IMR-90 (cell line): ENCODE data around the gene SLC35G6. TPM values are rescaled to one million over a fixed set of nuclear protein-coding genes. Genes with fewer than 3 reads are reported as not detected.

Experiments
- ATAC-seq: fragments of 200-7000 bp; cut with Tn5 transposase; 2 replicates; pipeline ENCODE4 v1.9.1; 2020; ENCODE audit warnings: low read depth, mild to moderate bottlenecking, moderate library complexity
- BruUV-seq: library from RNA; stranded (reverse); fragments of 400-500 nt; replicated peaks from 2 replicates; lab custom pipeline; 2021; lab: Mats Ljungman, UMichigan
- CTCF ChIA-PET: fragments of 300-600 bp; formaldehyde crosslinking; extraction: SDS; loops from one replicate; lab custom pipeline; 2021; ENCODE audit warnings: antibody characterized with exemption; lab: Yijun Ruan, JAX
- POLR2A ChIA-PET: fragments of 300-600 bp; sonication (Branson Sonifier 250); formaldehyde crosslinking; loops from one replicate; lab custom pipeline; 2022; ENCODE audit warnings: antibody characterized with exemption; ENCODE audit not compliant: unreplicated experiment; lab: Charles Lee
- DNase-seq: peaks from one replicate; pipeline ENCODE4 v3.0.0; 2013
- H2AFZ ChIP-seq: replicated peaks from 2 replicates; pipeline ENCODE3; 2013; ENCODE audit warnings: low read length, mild to moderate bottlenecking; ENCODE audit not compliant: poor library complexity
- H2AK5ac ChIP-seq: 2 replicates; pipeline ENCODE4 v1.6.1; 2013; ENCODE audit warnings: low read depth, low read length, inconsistent platforms
- H2AK9ac ChIP-seq: replicated peaks from 2 replicates; pipeline ENCODE3; 2013; ENCODE audit warnings: mild to moderate bottlenecking, low read depth, low read length, moderate library complexity; ENCODE audit not compliant: poor library complexity
- H2BK120ac ChIP-seq: 2 replicates; pipeline ENCODE4 v1.6.1; 2013; ENCODE audit warnings: low read depth, low read length, inconsistent platforms
- H2BK15ac ChIP-seq: 3 replicates; pipeline ENCODE4 v1.6.1; 2013; ENCODE audit warnings: low read depth, low read length, inconsistent platforms
- H2BK20ac ChIP-seq: 2 replicates; pipeline ENCODE4 v1.6.1; 2013; ENCODE audit warnings: low read depth, mild to moderate bottlenecking, inconsistent platforms, low read length, moderate library complexity
- H2BK5ac ChIP-seq: 2 replicates; pipeline ENCODE4 v1.6.1; 2013; ENCODE audit warnings: mild to moderate bottlenecking, low read depth, low read length, inconsistent platforms; ENCODE audit not compliant: poor library complexity, severe bottlenecking
- H3K14ac ChIP-seq: replicated peaks from 2 replicates; pipeline ENCODE4 v1.6.1; 2013; ENCODE audit warnings: low read depth, low read length, inconsistent platforms
- H3K18ac ChIP-seq: 2 replicates; pipeline ENCODE4 v1.6.1; 2013; ENCODE audit warnings: low read depth, low read length, control low read depth
- H3K23ac ChIP-seq: 2 replicates; pipeline ENCODE4 v1.6.1; 2013; ENCODE audit warnings: low read depth, low read length, inconsistent platforms
- H3K27ac ChIP-seq: 2 replicates; pipeline ENCODE4 v1.5.1; 2013; ENCODE audit warnings: mild to moderate bottlenecking, control low read depth, low read length; ENCODE audit not compliant: insufficient read depth
- H3K27me3 ChIP-seq: 2 replicates; pipeline ENCODE4 v1.6.1; 2013; ENCODE audit warnings: low read length; ENCODE audit not compliant: control insufficient read depth, insufficient read depth
- H3K36me3 ChIP-seq: 2 replicates; pipeline ENCODE4 v1.6.1; 2013; ENCODE audit warnings: low read length, mixed read lengths; ENCODE audit not compliant: control insufficient read depth, insufficient read depth
- H3K4ac ChIP-seq: 2 replicates; pipeline ENCODE4 v1.6.1; 2013; ENCODE audit warnings: low read depth, low read length, inconsistent platforms
- H3K4me1 ChIP-seq: 2 replicates; pipeline ENCODE4 v1.6.1; 2013; ENCODE audit warnings: low read length, mixed read lengths; ENCODE audit not compliant: control insufficient read depth, insufficient read depth
- H3K4me2 ChIP-seq: 2 replicates; pipeline ENCODE4 v1.6.1; 2013; ENCODE audit warnings: low read depth, mild to moderate bottlenecking, control low read depth, low read length, moderate library complexity
- H3K4me3 ChIP-seq: 2 replicates; pipeline ENCODE4 v1.5.1; 2013; ENCODE audit warnings: low read depth, mild to moderate bottlenecking, control low read depth, low read length, moderate library complexity; ENCODE audit not compliant: insufficient read depth
- H3K56ac ChIP-seq: 2 replicates; pipeline ENCODE4 v1.6.1; 2013; ENCODE audit warnings: low read length, inconsistent platforms; ENCODE audit not compliant: insufficient read depth; ENCODE audit errors: extremely low read depth
- H3K79me1 ChIP-seq, 2 experiments: 2 replicates each; pipeline ENCODE4 v1.6.1; 2013; ENCODE audit warnings: low read length in 2 of 2, inconsistent platforms in 1 of 2, low read depth in 1 of 2
- H3K9ac ChIP-seq: 2 replicates; pipeline ENCODE4 v1.6.1; 2013; ENCODE audit warnings: low read depth, low read length, control low read depth
- H3K9me1 ChIP-seq: 2 replicates; pipeline ENCODE4 v1.6.1; 2013; ENCODE audit warnings: low read length, inconsistent platforms; ENCODE audit not compliant: insufficient read depth
- H3K9me3 ChIP-seq: 2 replicates; pipeline ENCODE4 v1.6.1; 2013; ENCODE audit warnings: low read length; ENCODE audit not compliant: control insufficient read depth, insufficient read depth
- H4K20me1 ChIP-seq: 2 replicates; pipeline ENCODE4 v1.6.1; 2013; ENCODE audit warnings: low read length, inconsistent platforms; ENCODE audit not compliant: insufficient read depth
- H4K5ac ChIP-seq: 2 replicates; pipeline ENCODE4 v1.6.1; 2013; ENCODE audit warnings: mild to moderate bottlenecking, low read depth, low read length, control low read depth
- H4K8ac ChIP-seq, 2 experiments: 2 replicates each; pipeline ENCODE4 v1.6.1; 2013; ENCODE audit warnings: low read depth in 2 of 2, low read length in 2 of 2, control low read depth in 1 of 2, inconsistent platforms in 1 of 2
- H4K91ac ChIP-seq: 2 replicates; pipeline ENCODE4 v1.6.1; 2013; ENCODE audit warnings: low read depth, low read length, inconsistent platforms; ENCODE audit not compliant: insufficient read depth
- BHLHE40 ChIP-seq: fragments of 150-350 bp; IDR thresholded peaks from 2 replicates; pipeline ENCODE4 v1.6.1; 2016; ENCODE audit warnings: mild to moderate bottlenecking, low read depth, low read length
- CEBPB ChIP-seq: IDR thresholded peaks from 2 replicates; pipeline ENCODE4 v1.6.1; 2012; ENCODE audit warnings: low read depth, low read length, improper control_type of control experiment
- CHD1 ChIP-seq: IDR thresholded peaks from 2 replicates; pipeline ENCODE4 v1.6.1; 2012; ENCODE audit warnings: low read depth, low read length, improper control_type of control experiment
- FOS ChIP-seq: fragments of 150-350 bp; IDR thresholded peaks from 2 replicates; pipeline ENCODE4 v1.6.1; 2016; ENCODE audit warnings: low read depth, low read length
- MAFK ChIP-seq: IDR thresholded peaks from 2 replicates; pipeline ENCODE4 v1.6.1; 2012; ENCODE audit warnings: low read depth, low read length, improper control_type of control experiment
- MXI1 ChIP-seq: IDR thresholded peaks from 2 replicates; pipeline ENCODE4 v1.6.1; 2012; ENCODE audit warnings: low read depth, mild to moderate bottlenecking, low read length, moderate library complexity, borderline replicate concordance
- NFE2L2 ChIP-seq: fragments of 150-350 bp; IDR thresholded peaks from 2 replicates; pipeline ENCODE4 v1.6.1; 2016; ENCODE audit warnings: low read depth, mild to moderate bottlenecking, low read length
- POLR2A ChIP-seq: IDR thresholded peaks from 2 replicates; pipeline ENCODE4 v1.6.1; 2012; ENCODE audit warnings: mild to moderate bottlenecking, low read depth, low read length
- RAD21 ChIP-seq: IDR thresholded peaks from 2 replicates; pipeline ENCODE4 v1.6.1; 2012; ENCODE audit warnings: low read length, improper control_type of control experiment
- RCOR1 ChIP-seq: IDR thresholded peaks from 2 replicates; pipeline ENCODE4 v1.6.1; 2012; ENCODE audit warnings: mild to moderate bottlenecking, low read length, improper control_type of control experiment; ENCODE audit not compliant: insufficient replicate concordance
- RFX5 ChIP-seq: IDR thresholded peaks from 2 replicates; pipeline ENCODE4 v1.8.0; 2012; ENCODE audit warnings: low read depth, mild to moderate bottlenecking, low read length, moderate library complexity
- SMC3 ChIP-seq: fragments of 150-350 bp; IDR thresholded peaks from 2 replicates; pipeline ENCODE4 v1.6.1; 2016; ENCODE audit warnings: low read depth, mild to moderate bottlenecking, antibody characterized with exemption, low read length, moderate library complexity
- WGBS, 2 experiments: methylation state at CpG; one replicate each; pipeline versions ENCODE4 v1.1.5 to v1.1.7; 2013; ENCODE audit warnings: missing lambda C conversion rate in 2 of 2; ENCODE audit not compliant: insufficient read length in 1 of 2; ENCODE audit errors: extremely low coverage in 2 of 2; 5-methylcytosine and 5-hydroxymethylcytosine counted together
- dilution Hi-C: fragments of 300-500 bp; cut with HindIII; formaldehyde crosslinking; loops from one replicate; pipeline ENCODE4 v1.14.3; 2018; ENCODE audit warnings: low sequenced_read_pairs; ENCODE audit not compliant: unreplicated experiment
- in situ Hi-C: fragments of 300-500 bp; cut with MboI; formaldehyde crosslinking; loops from 3 replicates; pipeline ENCODE4 v1.14.3; 2019; ENCODE audit warnings: low sequenced_read_pairs, inconsistent platforms, mixed read lengths
- intact Hi-C: fragments of 100-400 bp; cut with micrococcal nuclease; formaldehyde crosslinking; loops from 2 replicates; pipeline ENCODE4 v1.10.0; 2022
- polyA plus RNA-seq, 3 experiments: library from polyadenylated mRNA; depleted of rRNA; stranded (reverse); fragments of >200 nt; gene quantifications; 2 replicates each; pipeline ENCODE4 v1.2.3, GENCODE V29; 2012; ENCODE audit warnings: low replicate concordance in 1 of 3
- total RNA-seq: library from RNA; depleted of rRNA; stranded (reverse); fragments of >200 nt; gene quantifications from 2 replicates; pipeline ENCODE4 v1.2.3, GENCODE V29; 2012
- TF ChIP-seq, protein P1 (sequence below): fragments of 150-350 bp; IDR thresholded peaks from 2 replicates; pipeline ENCODE4 v1.6.1; 2017; ENCODE audit warnings: mild to moderate bottlenecking, antibody characterized with exemption, low read length, low read depth

SLC35G6 gene
- total and polyA plus RNA-seq, 2 of the 4 experiments (the other 2 are of a cell fraction), result not detected

DNA sequence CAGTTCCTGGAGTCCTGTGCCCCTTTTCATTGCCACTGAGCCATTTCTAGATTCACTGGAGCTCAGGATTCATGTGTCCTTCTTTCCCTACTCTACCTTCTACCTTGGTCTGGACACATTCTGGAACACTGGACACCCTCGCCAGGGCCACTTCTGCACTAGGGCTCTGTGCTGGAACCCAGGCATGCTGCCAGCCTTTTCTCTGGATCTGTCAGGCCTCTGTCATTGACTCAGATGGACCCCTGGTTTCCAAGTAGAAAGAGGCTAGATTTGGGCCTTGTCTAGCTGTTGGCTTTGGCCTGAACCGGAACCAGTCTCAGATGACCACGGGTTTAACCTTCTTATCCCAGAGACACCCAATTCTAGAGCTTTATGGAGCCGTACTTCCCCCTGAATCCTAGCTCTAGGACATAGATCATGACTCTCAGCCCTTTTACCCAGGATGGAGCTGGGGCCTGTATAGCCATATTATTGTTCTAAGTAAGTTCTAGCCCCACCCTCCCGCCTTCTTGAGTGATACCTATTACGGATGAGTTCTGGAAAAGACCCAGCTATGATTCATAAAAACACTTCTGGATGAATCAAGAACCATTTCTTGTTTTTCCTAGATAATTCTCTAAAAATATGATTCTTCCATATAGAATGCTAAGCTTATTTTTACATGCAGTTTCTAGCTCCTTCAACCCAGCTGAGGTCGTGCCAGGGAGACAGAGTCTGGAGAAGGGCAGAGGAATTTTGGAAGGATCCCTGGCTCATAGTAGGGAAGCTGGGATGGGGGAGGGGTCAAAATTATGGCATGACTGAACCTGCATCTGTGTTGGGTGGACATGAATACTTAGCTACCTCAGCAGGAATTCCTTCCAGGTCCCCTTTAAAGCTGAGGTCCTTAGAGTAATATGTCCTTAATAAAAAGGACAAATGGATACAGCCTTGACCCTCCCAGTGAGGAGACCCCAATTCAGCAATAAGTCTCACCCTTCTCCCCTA lies 37.5 kb upstream of the SLC35G6 start:
- 0 out of 2 replicates have a peak, but pooled peaks cover 8% of the 10 kb centered on the region for H3K9me1 ChIP-seq
- H3K4me2 ChIP-seq, result no peak overlapping the region
- H3K27me3 ChIP-seq, result peaks cover 47% of the 10 kb centered on the region
- no peak overlapping the region for H3K56ac ChIP-seq
- no peak overlapping the region for H3K9ac ChIP-seq
- H2BK5ac ChIP-seq, result peak overlapping the region; percentile 10
- no peak overlapping the region for H3K14ac ChIP-seq
- intact Hi-C loops (no loop called here), in situ Hi-C loops (no loop called here), dilution Hi-C loops (no loop called here)
- no peak overlapping the region for H2AFZ ChIP-seq
- H2BK120ac ChIP-seq, result 0 out of 2 replicates have a peak overlapping the region, but pooled peaks have one; percentile 40
- BruUV-seq, result no TSS peak
- H2AK5ac ChIP-seq, result peak overlapping the region; percentile 13; the same call in 1 of the 2 replicates
- WGBS, 2 experiments, result 100% methylated on average over 1 of the region's 7 CpGs; no CpG with 5 or more reads in 1 of the 2 experiments
- H3K27ac ChIP-seq, result no peak overlapping the region
- H3K4me3 ChIP-seq, result no peak overlapping the region
- ChIA-PET CTCF (no interaction called here), POLR2A (interaction anchor here (0.7 kb wide), 1 partner anchor 34 kb away, joined by 3 read pairs; no protein-coding TSS in a partner anchor)
- H3K23ac ChIP-seq, result no peak overlapping the region; the same call in 1 of the 2 replicates
- DNase-seq (peak; percentile 75), ATAC-seq (no peak)
- peaks cover 22% of the 10 kb centered on the region for H3K4me1 ChIP-seq
- H3K36me3 ChIP-seq, result no peaks in the 10 kb centered on the region
- H4K8ac ChIP-seq, result no peak overlapping the region
- no peaks in the 10 kb centered on the region for H3K9me3 ChIP-seq
- H4K5ac ChIP-seq, result no peak overlapping the region
- no peak overlapping the region for H3K18ac ChIP-seq
- no peak overlapping the region for H2BK15ac ChIP-seq
- H3K79me1 ChIP-seq, result no peaks in the 10 kb centered on the region
- peak overlapping the region; percentile 33 for H2AK9ac ChIP-seq
- peak overlapping the region; percentile 49; the same call in 1 of the 2 replicates for H4K91ac ChIP-seq
- H3K4ac ChIP-seq, result no peak overlapping the region
- TF ChIP-seq CEBPB (no peak), RCOR1 (no peak), BHLHE40 (no peak), MXI1 (no peak), MAFK (no peak), RAD21 (no peak), RFX5 (no peak), FOS (no peak), SMC3 (no peak), NFE2L2 (no peak), CHD1 (no peak), POLR2A (no peak)
- TF ChIP-seq, protein P1, sequence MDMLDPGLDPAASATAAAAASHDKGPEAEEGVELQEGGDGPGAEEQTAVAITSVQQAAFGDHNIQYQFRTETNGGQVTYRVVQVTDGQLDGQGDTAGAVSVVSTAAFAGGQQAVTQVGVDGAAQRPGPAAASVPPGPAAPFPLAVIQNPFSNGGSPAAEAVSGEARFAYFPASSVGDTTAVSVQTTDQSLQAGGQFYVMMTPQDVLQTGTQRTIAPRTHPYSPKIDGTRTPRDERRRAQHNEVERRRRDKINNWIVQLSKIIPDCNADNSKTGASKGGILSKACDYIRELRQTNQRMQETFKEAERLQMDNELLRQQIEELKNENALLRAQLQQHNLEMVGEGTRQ, result no peak
- H2BK20ac ChIP-seq, result peak overlapping the region; percentile 33; the same call in 1 of the 2 replicates
- 0 out of 2 replicates have a peak, but pooled peaks cover 3% of the 10 kb centered on the region for H4K20me1 ChIP-seq
